VCaP (cell line): ENCODE data around the gene FLAD1.

Experiments used
- H3K27ac ChIP-seq: fragments of 450-650 bp; 2 replicates; pipeline ENCODE4 v1.5.1; 2017
- TF ChIP-seq, protein P1 (sequence below): fragments of 450-650 bp; conservative IDR thresholded peaks from 2 replicates; pipeline ENCODE4 v1.5.1; 2017; ENCODE audit warnings: mild to moderate bottlenecking, moderate library complexity

FLAD1 gene

GRCh38 chr1:154963643-154964042, 19.5 kb upstream of the FLAD1 start:
- peak overlapping the region; percentile 100; the same call in 1 of the 2 replicates for H3K27ac ChIP-seq

DNA sequence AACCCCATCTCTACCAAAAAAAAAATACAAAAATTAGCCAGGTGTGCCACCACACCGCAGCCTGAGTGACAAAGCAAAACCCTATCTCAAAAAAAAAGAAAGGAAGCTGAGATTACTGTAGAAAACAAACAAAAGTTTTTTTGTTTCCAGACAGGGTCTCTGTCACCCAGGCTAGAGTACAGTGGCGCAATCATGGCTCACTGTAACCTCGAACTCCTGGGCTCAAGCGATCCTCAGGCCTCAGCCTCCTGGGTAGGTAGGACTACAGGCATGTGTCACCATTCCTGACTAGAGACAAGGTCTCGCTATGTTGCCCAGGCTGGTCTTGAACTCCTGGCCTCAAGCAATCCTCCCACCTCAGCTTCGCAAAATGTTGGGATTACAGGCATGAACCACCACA, 18.8 kb upstream of the FLAD1 start:
- TF ChIP-seq, protein P1, sequence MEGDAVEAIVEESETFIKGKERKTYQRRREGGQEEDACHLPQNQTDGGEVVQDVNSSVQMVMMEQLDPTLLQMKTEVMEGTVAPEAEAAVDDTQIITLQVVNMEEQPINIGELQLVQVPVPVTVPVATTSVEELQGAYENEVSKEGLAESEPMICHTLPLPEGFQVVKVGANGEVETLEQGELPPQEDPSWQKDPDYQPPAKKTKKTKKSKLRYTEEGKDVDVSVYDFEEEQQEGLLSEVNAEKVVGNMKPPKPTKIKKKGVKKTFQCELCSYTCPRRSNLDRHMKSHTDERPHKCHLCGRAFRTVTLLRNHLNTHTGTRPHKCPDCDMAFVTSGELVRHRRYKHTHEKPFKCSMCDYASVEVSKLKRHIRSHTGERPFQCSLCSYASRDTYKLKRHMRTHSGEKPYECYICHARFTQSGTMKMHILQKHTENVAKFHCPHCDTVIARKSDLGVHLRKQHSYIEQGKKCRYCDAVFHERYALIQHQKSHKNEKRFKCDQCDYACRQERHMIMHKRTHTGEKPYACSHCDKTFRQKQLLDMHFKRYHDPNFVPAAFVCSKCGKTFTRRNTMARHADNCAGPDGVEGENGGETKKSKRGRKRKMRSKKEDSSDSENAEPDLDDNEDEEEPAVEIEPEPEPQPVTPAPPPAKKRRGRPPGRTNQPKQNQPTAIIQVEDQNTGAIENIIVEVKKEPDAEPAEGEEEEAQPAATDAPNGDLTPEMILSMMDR, result no peak
- peak overlapping the region; percentile 100; the same call in 1 of the 2 replicates for H3K27ac ChIP-seq

More at GRCh38 chr1:154963643-154964042, 19.5 kb upstream of the FLAD1 start:
- TF ChIP-seq, protein P1, result no peak

DNA sequence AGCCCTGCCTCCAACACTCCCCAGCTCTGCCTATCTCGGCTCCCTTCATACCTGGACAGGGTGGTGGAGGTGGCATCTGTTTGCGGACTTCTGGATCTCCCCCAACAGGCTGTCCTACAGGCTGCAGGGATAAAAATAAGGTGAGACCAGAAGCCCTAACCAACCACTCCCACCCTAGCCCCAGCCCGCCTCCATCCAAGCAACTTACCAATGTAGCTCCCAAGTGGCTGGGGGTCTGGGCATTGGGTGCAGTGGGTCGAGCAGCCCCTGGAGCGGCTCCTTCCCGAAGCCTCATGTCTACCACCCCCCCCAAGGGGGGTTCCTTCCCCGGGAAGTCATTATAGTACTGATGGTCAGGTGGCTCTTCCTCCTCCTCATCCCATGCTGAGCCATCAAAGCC, 17.0 kb upstream of the FLAD1 start:
- TF ChIP-seq, protein P1, result no peak
- H3K27ac ChIP-seq, result no peak overlapping the region

DNA sequence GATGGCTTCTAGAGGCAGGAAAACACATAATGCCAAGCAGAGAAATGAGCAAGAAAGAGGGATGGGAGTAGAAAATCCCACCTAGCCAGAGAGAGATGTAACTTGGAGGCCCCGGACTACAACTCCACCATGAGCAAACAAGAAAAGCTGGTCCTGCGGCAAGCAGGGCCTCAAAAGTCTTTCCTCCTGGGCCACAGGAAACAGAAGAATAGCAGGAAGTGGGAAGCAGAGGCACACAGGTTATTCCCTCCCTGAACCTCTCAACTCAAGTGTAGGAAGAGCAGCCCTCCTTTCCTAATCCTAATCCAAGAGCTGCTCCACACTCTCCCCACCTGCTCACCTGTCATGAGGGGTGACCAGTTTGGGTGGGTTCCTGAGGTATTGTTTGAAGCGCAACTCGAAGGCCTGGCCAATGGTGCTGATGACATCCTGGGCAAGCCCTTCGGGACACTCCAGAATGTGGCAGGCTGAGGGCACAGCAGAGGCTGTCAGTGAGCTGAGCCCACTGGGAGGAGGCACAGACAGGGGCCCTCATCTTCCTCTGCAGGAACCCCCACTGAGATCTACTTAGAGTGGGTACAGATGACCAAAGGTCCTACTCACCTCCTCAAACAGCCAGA, 15.7 kb upstream of the FLAD1 start:
- H3K27ac ChIP-seq, result peak overlapping the region; percentile 20

GRCh38 chr1:154968731-154969130, 14.4 kb upstream of the FLAD1 start:
- TF ChIP-seq, protein P1, result no peak
- peak overlapping the region; percentile 20; the same call in 1 of the 2 replicates for H3K27ac ChIP-seq

More for the DNA sequence above, 15.7 kb upstream of the FLAD1 start:
- TF ChIP-seq, protein P1, result no peak

- no peak overlapping the region; the same call in 1 of the 2 replicates for H3K27ac ChIP-seq
- TF ChIP-seq, protein P1, result no peak
Observed at GRCh38 chr1:154969246-154969645, 13.9 kb upstream of the FLAD1 start.

GRCh38 chr1:154969860-154970452, 13.2 kb upstream of the FLAD1 start:
- TF ChIP-seq, protein P1, result no peak
- H3K27ac ChIP-seq, result peak overlapping the region; percentile 94; the same call in 1 of the 2 replicates
